ENCODE measurements around the gene GAPDH.
"Not testable (repeated sequence)": the region's sequence is repeated elsewhere in the genome, so short reads cannot be mapped to it uniquely, and the experiment has no call there.

GAPDH gene

GRCh38 chr12:6541371-6542165 lies 7.3 kb downstream of the GAPDH start:
- no peak for DNase-seq (ENCODE audit: low read depth in 2 of 2, low spot score in 1 of 2)

DNA sequence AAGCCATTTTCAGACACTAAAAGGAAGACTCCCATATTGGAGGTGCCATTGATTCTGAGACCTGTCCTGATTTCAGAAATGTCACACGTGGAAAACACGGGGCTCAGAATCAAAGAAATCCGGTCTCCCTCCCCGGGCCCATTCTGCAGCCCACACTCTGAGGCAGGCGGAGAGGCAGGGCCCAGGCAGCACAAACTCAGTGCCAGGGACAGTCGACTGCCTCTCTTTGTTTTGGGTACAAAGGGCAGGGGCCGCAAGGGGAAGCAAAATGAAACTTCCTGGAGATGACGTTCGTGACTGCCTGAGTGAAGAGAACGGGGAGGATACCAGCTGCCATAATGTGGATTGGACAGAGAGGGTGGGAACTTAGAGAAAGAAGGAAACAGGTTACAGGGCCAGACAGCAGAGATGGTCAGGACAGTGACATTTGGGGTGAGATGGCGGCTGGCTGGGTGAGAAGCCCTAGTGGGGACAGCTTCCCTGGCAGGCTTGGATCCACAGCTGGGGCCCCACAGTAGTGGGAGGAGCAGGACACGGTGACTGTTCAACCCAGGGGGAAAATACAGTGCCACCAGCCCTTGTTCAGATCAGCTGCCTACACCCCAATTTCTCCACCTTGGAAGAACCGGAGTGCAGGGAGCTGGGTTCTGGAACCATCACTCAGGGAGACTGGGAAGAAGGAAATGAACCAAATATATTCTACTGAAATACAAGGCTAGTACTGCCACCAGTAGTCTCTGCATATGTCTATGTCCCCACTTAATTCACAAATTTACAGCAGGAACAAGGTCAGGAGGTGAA lies 8.1 kb downstream of the GAPDH start:
- DNase-seq (ENCODE audit: low read depth in 2 of 2, low spot score in 1 of 2): no peak

DNA sequence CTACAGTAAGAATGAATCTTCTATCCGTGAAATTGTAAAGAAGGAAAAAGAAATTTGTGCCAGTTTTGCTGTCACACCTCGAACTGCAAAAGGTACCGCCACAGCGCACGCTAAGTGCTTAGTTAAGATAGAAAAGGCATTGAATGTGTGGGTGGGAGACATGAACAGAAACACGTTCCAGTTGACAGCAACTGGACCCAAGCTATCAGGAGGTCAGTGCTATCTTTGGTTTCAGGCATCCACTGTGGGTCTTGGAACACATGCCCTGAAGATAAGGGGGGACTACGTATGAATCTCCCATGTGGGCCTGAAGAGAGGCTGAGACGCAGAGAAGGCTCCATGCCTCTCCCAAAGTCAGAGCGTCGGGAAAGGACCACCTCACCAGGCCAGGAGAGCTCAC lies 11.7 kb downstream of the GAPDH start:
- DNase-seq (ENCODE audit: low read depth in 2 of 2, low spot score in 1 of 2): no peak

DNA sequence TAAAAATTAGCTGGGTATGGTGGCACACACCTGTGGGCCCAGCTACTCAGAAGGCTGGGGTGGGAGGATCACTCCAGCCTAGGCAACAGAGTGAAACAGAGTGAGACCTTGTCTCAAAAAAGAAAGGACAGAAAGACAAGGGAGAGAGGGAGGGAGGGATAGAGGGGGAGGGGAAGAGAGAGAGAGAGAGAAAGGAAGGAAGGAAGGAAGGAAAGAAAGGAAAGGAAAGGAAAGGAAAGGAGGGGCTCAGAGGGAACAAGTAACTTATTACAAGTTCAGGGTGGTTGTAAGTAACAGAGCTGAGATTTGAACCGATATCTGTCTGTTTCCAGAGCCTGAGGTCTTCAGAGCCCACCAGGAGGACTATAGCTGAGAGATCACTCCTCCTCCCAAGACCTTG lies 13.2 kb downstream of the GAPDH start:
- DNase-seq (ENCODE audit: low read depth in 2 of 2, low spot score in 1 of 2): no peak

DNA sequence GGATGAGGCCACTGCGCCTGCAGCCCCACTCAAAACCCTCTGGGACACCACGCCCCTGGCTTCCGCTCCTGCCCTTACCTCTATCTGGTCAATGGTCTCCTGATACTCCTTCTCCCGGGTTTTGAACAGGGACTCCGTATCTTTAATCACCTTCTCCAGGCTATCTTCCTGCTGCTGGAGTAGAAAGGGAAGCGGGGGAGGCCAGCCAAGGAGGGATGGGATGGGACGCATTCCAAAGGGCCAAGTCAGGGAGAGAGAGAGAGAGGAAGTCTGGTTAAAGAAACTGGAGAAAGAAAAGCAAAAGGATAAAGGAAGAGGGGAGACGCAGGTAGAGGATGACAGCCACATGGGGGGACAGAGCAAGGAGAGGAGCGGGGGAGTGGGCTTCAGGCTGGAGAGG lies 13.7 kb downstream of the GAPDH start:
- no peak for DNase-seq (ENCODE audit: low read depth in 2 of 2, low spot score in 1 of 2)

DNA sequence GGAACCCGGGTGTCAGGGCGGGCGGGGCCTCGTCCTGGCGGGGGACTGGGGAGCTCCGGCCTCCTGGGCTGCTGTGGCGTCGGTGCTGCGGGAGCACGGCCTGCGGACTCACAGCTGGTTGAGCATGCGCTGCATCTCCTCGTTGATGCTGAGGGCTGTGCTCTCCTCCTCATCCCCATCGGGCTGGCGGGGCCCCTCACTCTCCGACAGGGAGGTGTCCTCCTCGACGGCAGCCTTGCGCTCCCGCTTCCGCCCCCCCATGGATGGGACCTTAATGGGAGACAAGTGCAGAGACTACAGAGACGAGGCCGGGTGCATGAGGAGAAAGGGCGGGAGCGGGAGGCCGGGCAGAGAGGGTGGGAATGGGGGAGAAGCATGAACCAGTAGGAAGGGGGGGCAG lies 14.2 kb downstream of the GAPDH start:
- DNase-seq (ENCODE audit: low read depth in 2 of 2, low spot score in 1 of 2): no peak

DNA sequence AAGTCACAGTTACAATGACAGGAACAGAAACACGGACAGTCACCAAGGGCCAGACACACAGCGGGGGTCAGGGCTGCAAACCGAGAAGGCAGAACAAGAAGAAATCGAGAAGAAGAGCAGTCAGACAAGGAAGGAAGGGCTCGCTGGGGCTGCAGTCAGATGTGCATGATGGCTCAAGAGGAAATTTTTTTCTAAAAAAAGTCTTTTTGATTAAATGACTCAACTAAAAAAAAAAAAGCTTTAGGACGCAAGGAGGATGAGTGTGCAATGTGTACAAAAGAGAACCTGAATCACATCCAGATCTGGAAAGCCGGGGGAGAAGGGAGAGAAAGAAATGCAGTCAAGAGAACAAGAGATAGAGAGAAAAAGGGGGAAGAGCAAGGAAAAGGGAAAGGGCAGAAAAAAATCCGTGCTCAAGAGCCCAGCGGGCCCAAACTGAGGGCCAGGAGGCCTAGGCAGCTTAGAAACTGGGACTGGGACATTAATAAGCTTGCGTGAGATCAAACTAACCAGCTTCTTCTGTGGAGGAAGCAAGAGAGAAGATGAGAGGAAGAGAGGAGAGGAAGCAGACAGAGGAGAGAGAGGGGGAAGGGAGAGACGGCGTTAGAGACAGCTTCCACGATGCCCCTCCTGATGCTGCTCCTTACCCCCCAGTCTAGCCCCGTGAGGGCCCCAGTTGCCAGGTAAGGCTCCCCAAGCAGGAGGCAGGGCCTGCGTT lies 14.8 kb downstream of the GAPDH start:
- no peak for DNase-seq (ENCODE audit: low read depth in 2 of 2, low spot score in 1 of 2)

DNA sequence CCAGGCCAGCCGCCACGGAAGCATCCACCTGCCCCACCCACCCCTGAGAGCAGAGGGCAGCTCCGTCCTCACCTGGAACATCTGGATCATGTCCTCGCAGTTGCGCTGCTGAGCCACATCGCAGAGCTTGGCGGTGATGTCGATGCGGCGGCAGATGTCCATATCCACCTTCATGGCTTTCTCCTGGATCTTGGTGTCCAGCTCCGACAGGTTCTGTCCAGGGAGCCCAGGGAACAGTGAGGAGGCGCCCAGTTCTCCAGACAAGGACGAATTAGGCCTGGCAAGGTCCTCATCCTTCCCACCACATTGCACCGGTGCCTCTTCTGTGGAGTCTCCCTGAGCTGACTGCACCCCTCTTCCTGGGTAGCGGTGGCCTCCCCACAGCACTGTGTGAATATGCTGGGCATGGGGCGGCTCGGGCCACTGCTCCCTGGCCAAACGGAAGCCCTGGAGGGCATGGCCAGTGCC lies 15.4 kb downstream of the GAPDH start:
- no peak for DNase-seq (ENCODE audit: low read depth in 2 of 2, low spot score in 1 of 2)

GRCh38 chr12:6550294-6551062 lies 16.2 kb downstream of the GAPDH start:
- DNase-seq (ENCODE audit: low read depth in 2 of 2, low spot score in 1 of 2): no peak

DNA sequence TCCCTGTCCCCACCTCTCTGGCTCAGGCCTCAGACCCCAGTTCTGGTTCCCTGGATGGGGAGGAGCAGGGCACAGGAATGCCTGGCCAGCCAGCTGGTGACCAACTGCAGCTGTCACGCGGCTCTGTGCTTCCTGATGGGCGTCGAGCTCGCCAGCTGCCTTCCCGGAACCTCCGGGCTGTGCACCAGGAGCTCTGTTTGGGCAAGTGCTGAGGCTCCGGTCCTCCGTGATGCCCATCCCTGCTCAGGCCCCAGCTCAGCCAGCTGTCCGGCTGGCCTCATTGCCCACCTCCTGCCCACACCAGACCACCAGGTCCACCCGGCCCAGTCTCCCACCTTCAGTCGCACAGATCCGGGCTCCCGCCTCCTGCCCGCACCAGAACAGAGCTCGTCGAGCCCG lies 16.7 kb downstream of the GAPDH start:
- no peak for DNase-seq (ENCODE audit: low read depth in 2 of 2, low spot score in 1 of 2)

- DNase-seq (ENCODE audit: low read depth in 2 of 2, low spot score in 1 of 2): no peak
Measured at GRCh38 chr12:6551496-6552139, 17.3 kb downstream of the GAPDH start.

DNA sequence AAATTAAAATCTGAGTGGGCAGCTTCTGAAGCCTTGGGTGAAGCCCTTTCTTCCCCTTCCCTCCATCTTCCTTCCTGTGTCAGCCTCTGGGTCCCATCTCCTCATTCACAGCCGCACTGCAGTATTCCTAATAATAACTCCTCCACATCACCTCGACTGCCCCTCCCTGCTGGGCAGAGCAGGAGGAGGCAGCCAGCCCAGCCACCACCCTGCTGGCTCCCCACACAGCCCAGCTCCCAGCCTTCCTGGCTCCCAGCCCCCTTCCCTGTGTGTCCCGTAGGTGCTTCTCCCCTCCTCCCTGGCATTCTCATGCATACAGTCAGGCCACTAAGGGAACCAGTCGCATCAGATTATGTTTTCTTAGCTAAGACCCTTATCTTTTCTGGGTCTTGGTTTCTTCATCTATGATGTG lies 17.8 kb downstream of the GAPDH start:
- no peak for DNase-seq (ENCODE audit: low read depth in 2 of 2, low spot score in 1 of 2)

DNA sequence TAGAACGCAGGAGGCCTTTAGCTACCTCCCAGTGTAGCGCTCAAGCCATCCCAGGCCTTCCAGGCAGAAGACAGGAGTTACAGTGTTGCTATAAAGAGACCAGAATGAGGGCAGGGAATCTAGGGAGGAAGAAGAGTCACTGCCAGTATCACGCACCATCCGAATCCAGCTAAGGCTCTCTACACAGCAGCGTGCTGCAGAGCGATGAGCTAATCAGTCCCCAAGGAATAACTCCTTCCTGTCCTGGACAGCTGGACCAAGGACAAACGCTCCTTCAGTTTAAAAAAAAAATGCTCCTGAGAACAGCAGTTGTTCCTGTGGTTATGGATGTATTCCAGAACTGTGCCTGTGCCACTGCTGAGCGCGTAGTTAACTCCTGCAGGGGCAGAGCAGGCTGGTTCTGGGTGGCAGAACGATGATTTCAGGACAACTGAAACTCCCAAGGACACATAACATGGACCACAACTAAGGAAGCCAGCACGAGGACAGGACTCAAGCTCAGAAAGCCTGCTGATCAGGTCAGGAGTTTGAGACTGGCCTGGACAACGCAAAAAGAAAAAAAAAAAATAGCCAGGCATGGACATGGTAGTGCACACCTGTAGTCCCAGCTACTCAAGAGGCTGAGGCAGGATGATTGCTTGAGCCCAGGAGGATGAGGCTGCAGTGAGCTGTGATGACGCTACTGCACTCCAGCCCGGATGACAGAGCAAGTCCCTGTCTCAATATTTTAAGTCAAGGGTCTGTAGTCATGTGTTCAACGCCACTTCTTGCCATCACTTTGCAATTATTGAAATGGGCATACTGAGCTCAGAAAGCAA lies 18.9 kb downstream of the GAPDH start:
- DNase-seq (ENCODE audit: low read depth in 2 of 2, low spot score in 1 of 2): no peak

- no peak for DNase-seq (ENCODE audit: low read depth in 2 of 2, low spot score in 1 of 2)
Measured at GRCh38 chr12:6554168-6555017, 20.1 kb downstream of the GAPDH start.

DNA sequence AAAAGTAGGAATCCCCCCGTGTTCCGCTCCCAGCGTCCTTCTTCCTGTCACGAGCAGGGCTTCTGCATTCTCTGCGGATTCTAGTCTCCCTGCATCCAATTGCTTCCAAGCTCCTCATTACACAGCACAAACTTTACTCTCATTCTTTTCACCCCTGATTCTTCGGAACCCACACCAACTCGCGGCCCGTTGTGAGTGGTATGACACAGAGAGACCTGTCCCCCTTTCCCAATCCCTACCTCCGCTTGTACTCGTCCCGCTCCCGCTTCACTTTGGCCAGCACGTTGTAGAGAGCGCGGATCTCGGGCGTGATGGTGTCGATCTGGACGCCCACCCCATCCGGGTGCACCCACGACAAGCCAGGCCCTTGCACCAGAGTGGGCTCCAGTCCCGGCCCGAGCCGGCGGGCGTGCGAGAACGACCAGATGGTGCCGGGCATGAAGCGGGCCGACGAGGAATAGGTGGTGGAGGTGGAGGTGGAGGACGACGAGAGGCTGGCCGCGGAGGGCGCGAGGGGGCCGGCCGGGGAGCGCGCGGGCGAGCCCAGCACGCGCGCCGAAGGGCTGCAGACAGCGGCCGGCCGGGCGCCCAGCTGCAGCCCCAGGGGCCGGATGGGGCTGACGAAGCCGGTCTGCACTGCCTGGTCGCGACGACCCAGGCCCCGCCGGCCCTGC lies 20.8 kb downstream of the GAPDH start:
- DNase-seq (ENCODE audit: low read depth in 2 of 2, low spot score in 1 of 2): no peak

DNA sequence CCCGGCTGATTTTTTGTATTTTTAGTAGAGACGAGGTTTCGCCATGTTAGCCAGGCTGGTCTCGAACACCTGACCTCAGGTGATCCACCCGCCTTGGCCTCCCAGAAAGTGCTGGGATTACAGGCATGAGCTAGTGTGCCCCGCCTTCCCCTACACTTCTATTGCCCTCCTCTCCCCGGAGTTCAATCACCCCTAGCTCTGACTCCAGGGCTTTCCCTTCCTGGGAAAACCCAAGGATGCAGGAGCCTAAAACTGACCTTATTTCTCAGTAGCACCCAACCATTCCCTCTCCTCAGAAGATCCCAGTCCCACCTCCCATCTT lies 22.1 kb downstream of the GAPDH start:
- DNase-seq (ENCODE audit: low read depth in 2 of 2, low spot score in 1 of 2): not testable (repeated sequence)

- no peak for DNase-seq (ENCODE audit: low read depth in 2 of 2, low spot score in 1 of 2)
Measured at GRCh38 chr12:6556857-6557256, 22.5 kb downstream of the GAPDH start.

- DNase-seq (ENCODE audit: low read depth in 2 of 2, low spot score in 1 of 2): not testable (repeated sequence)
Measured at GRCh38 chr12:6558014-6558760, 23.9 kb downstream of the GAPDH start.
